K562 (cell line): ENCODE data around the gene HDGFL2. TPM values are rescaled to one million over a fixed set of nuclear protein-coding genes. Genes with fewer than 3 reads are reported as not detected.
A peak's percentile ranks its signal among the peaks of the same experiment; 100 is the strongest.

ENCODE experiments used
- L3MBTL2 ChIP-seq: fragments of 450-650 bp; IDR thresholded peaks from 2 replicates; pipeline ENCODE4 v1.6.1; 2016; ENCODE audit warnings: mild to moderate bottlenecking, moderate library complexity
- LEF1 ChIP-seq: fragments of 450-650 bp; IDR thresholded peaks from 2 replicates; pipeline ENCODE4 v1.6.1; 2016; ENCODE audit warnings: mild to moderate bottlenecking
- MAX ChIP-seq: sonication (generic); formaldehyde crosslinking; IDR thresholded peaks from 2 replicates; pipeline ENCODE4 v1.9.0; 2022; ENCODE audit warnings: mild to moderate bottlenecking, missing genetic modification reagents
- MCM3 ChIP-seq: fragments of 450-650 bp; IDR thresholded peaks from 2 replicates; pipeline ENCODE4 v1.6.1; 2016
- NRF1 ChIP-seq, 2 experiments: fragments of 450-650 bp; IDR thresholded peaks in 1 of 2; conservative IDR thresholded peaks in 1 of 2; 2 replicates each; pipeline ENCODE4 v1.6.1; 2014; ENCODE audit warnings: mild to moderate bottlenecking in 2 of 2
- SMAD1 ChIP-seq: fragments of 150-350 bp; IDR thresholded peaks from 2 replicates; pipeline ENCODE4 v1.6.1; 2014; ENCODE audit warnings: low read length, low read depth; ENCODE audit not compliant: partially characterized antibody
- STAT6 ChIP-seq: sonication (generic); formaldehyde crosslinking; IDR thresholded peaks from 2 replicates; pipeline ENCODE4 v1.8.1; 2023; ENCODE audit warnings: mild to moderate bottlenecking, missing genetic modification reagents
- ZNF316 ChIP-seq: fragments of 450-650 bp; IDR thresholded peaks from 2 replicates; pipeline ENCODE4 v1.6.1; 2016
- ZNF395 ChIP-seq: fragments of 200-800 bp; sonication (Bioruptor generic); IDR thresholded peaks from 2 replicates; pipeline ENCODE4 v1.6.1; 2017; ENCODE audit warnings: missing genetic modification characterization, missing compliant biosample characterization
- polyA plus RNA-seq, 8 experiments: library from polyadenylated mRNA; depleted of rRNA in 4 of 8; stranded (reverse) in 5 of 8; unstranded in 3 of 8; fragments of >200 nt; fragmentation: Nextera tagmentation in 2 of 8; fragmentation: Illumina TruSeq in 1 of 8; extraction: Ambion mirVana in 2 of 8; extraction: Trizol in 1 of 8; gene quantifications; 2 replicates each; pipeline versions ENCODE4 v1.2.1 to v1.2.3, GENCODE V29; 2011 to 2014; ENCODE audit warnings: inconsistent platforms in 1 of 8, missing spikeins in 1 of 8
- total RNA-seq, 7 experiments: library from RNA; depleted of rRNA in 6 of 7; stranded (reverse); fragments of >200 nt in 6 of 7; fragmentation: Illumina TruSeq in 2 of 7; extraction: Trizol in 2 of 7; gene quantifications; 2 replicates each; pipeline versions ENCODE4 v1.2.1 to v1.2.3, GENCODE V29; 2011 to 2021; ENCODE audit warnings: low replicate concordance in 1 of 7
- TF ChIP-seq, protein P1 (sequence below): fragments of 450-650 bp; IDR thresholded peaks from 2 replicates; pipeline ENCODE4 v1.6.1; 2016; ENCODE audit warnings: mild to moderate bottlenecking, moderate library complexity
- TF ChIP-seq, protein P2 (sequence below): sonication (generic); formaldehyde crosslinking; IDR thresholded peaks from 2 replicates; pipeline ENCODE4 v1.8.0; 2022; ENCODE audit warnings: missing genetic modification reagents, mild to moderate bottlenecking, moderate library complexity, borderline replicate concordance

Gene HDGFL2
- total and polyA plus RNA-seq, 9 of the 15 experiments (the other 6 are each of a cell fraction or from before 2014, with no cell fraction given) = 0.13 to 61.7 (median 16.0) TPM

DNA sequence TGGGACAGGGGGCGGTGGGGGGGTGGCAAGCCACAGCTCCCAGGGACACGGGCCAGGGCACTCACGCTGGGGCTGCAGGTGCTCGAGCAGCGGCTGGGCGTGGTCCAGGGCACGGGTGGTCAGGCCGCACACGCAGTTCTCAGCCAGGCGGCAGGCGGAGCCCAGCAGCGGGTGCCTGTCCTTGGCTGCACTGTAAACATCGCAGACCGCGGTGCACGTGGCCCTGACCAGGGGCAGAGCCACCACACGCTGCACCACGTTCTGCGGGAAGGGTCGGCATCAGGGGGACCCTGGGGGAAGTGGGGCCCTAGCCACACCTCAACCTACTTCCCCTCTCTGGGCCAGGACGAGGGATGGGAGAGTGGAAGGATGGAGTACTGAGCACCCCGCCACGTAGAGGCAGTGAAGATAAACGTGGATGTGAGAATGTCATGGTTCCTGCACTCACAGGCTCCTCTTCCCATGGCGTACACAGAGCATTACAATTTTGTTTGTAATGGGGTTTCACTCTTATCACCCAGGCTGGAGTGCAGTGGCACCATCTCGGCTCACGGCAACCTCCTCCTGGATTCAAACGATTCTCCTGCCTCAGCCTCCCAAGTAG, 59.6 kb downstream of the HDGFL2 start (continued):
- TF ChIP-seq LEF1 (no peak), SMAD1 (no peak), STAT6 (no peak), ZNF316 (no peak), L3MBTL2 (peak; percentile 76), ZNF395 (CRISPR knock-in tag) (no peak), MCM3 (no peak), NRF1 (conservative IDR thresholded peaks at IDR 0.05 in 1 of 2, IDR thresholded peaks at IDR 0.05 in 1 of 2) (no peak), MAX (CRISPR knock-in tag) (peak; percentile 72)
- TF ChIP-seq, protein P1, sequence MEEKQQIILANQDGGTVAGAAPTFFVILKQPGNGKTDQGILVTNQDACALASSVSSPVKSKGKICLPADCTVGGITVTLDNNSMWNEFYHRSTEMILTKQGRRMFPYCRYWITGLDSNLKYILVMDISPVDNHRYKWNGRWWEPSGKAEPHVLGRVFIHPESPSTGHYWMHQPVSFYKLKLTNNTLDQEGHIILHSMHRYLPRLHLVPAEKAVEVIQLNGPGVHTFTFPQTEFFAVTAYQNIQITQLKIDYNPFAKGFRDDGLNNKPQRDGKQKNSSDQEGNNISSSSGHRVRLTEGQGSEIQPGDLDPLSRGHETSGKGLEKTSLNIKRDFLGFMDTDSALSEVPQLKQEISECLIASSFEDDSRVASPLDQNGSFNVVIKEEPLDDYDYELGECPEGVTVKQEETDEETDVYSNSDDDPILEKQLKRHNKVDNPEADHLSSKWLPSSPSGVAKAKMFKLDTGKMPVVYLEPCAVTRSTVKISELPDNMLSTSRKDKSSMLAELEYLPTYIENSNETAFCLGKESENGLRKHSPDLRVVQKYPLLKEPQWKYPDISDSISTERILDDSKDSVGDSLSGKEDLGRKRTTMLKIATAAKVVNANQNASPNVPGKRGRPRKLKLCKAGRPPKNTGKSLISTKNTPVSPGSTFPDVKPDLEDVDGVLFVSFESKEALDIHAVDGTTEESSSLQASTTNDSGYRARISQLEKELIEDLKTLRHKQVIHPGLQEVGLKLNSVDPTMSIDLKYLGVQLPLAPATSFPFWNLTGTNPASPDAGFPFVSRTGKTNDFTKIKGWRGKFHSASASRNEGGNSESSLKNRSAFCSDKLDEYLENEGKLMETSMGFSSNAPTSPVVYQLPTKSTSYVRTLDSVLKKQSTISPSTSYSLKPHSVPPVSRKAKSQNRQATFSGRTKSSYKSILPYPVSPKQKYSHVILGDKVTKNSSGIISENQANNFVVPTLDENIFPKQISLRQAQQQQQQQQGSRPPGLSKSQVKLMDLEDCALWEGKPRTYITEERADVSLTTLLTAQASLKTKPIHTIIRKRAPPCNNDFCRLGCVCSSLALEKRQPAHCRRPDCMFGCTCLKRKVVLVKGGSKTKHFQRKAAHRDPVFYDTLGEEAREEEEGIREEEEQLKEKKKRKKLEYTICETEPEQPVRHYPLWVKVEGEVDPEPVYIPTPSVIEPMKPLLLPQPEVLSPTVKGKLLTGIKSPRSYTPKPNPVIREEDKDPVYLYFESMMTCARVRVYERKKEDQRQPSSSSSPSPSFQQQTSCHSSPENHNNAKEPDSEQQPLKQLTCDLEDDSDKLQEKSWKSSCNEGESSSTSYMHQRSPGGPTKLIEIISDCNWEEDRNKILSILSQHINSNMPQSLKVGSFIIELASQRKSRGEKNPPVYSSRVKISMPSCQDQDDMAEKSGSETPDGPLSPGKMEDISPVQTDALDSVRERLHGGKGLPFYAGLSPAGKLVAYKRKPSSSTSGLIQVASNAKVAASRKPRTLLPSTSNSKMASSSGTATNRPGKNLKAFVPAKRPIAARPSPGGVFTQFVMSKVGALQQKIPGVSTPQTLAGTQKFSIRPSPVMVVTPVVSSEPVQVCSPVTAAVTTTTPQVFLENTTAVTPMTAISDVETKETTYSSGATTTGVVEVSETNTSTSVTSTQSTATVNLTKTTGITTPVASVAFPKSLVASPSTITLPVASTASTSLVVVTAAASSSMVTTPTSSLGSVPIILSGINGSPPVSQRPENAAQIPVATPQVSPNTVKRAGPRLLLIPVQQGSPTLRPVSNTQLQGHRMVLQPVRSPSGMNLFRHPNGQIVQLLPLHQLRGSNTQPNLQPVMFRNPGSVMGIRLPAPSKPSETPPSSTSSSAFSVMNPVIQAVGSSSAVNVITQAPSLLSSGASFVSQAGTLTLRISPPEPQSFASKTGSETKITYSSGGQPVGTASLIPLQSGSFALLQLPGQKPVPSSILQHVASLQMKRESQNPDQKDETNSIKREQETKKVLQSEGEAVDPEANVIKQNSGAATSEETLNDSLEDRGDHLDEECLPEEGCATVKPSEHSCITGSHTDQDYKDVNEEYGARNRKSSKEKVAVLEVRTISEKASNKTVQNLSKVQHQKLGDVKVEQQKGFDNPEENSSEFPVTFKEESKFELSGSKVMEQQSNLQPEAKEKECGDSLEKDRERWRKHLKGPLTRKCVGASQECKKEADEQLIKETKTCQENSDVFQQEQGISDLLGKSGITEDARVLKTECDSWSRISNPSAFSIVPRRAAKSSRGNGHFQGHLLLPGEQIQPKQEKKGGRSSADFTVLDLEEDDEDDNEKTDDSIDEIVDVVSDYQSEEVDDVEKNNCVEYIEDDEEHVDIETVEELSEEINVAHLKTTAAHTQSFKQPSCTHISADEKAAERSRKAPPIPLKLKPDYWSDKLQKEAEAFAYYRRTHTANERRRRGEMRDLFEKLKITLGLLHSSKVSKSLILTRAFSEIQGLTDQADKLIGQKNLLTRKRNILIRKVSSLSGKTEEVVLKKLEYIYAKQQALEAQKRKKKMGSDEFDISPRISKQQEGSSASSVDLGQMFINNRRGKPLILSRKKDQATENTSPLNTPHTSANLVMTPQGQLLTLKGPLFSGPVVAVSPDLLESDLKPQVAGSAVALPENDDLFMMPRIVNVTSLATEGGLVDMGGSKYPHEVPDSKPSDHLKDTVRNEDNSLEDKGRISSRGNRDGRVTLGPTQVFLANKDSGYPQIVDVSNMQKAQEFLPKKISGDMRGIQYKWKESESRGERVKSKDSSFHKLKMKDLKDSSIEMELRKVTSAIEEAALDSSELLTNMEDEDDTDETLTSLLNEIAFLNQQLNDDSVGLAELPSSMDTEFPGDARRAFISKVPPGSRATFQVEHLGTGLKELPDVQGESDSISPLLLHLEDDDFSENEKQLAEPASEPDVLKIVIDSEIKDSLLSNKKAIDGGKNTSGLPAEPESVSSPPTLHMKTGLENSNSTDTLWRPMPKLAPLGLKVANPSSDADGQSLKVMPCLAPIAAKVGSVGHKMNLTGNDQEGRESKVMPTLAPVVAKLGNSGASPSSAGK = 0 out of 2 replicates have a peak, but pooled peaks have one; percentile 27
- TF ChIP-seq, protein P2, sequence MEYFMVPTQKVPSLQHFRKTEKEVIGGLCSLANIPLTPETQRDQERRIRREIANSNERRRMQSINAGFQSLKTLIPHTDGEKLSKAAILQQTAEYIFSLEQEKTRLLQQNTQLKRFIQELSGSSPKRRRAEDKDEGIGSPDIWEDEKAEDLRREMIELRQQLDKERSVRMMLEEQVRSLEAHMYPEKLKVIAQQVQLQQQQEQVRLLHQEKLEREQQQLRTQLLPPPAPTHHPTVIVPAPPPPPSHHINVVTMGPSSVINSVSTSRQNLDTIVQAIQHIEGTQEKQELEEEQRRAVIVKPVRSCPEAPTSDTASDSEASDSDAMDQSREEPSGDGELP (CRISPR knock-in tag) = no peak
